ENCODE results near the gene SBK2. TPM values are rescaled to one million over a fixed set of nuclear protein-coding genes. Genes with fewer than 3 reads are reported as not detected.
A peak's percentile ranks its signal among the peaks of the same experiment; 100 is the strongest.

The SBK2 gene
- polyA plus RNA-seq, 1 of the 3 experiments (the other 2 are of a cell fraction) = 0.20 TPM

DNA sequence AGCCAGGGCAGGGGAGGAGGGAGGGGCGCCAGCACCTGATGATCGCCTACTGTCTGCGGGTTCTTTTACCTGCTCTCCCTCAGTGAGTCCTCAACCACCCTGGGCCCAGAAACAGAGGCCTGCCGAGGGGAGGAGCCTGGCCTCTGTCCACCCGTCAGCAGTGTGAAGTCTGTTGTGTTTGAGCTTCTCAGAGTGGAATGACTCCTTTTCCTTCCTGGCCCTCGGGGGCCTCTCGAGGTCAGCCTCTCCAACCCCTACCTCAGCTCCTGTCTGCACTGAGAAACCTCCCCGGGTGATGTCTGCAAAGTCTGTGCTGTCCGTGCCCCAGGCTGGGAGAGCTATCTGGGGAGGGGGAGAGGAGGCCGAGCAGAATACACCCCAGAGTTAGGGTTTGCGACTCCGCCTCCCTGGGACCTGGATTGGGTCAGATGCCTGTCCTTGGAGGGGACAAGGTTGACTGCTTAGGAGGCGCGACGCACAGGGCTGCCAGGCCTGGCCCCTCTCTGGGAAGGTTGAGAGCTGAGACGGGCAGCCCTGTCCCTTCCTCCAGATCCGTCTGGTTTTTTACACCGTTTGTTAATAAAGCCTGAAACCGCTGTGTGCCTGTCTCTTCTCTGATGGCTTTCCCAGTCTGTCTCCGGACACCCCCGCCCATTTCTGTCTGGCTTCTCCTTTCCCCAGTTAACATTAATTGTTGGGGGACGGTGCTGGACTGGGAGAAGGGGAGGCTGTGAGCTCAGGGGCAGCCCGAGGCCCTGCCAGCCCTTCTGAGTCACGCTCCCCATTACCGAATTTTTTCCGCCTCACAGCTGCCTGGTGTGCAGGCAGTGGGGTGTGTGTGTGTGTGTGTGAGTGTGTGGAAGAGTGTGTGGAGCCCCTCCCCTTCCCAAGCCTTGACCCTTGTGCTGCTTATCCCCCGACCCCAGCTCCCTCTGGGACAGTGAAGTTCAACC lies 49.7 kb downstream of the SBK2 start:
- peak; percentile 72 for DNase-seq
- H3K9ac ChIP-seq = peak overlapping the region; percentile 86
- WGBS (ENCODE audit: low lambda C conversion rate) = 6% methylated on average over 18 of the region's 27 CpGs
- no peaks in the 10 kb centered on the region for H4K20me1 ChIP-seq (ENCODE audit: insufficient read depth)
- peak overlapping the region; percentile 31; the same call in 1 of the 2 replicates for H2AFZ ChIP-seq (ENCODE audit: low read depth)
- no peaks in the 10 kb centered on the region for H3K9me2 ChIP-seq
- H3K79me2 ChIP-seq (ENCODE audit: insufficient read depth) = peaks cover 14% of the 10 kb centered on the region; the same call in 1 of the 2 replicates
- H3K4me2 ChIP-seq = peak overlapping the region; percentile 91
- peaks cover 35% of the 10 kb centered on the region for H3F3A ChIP-seq (replicated peaks; ENCODE audit: insufficient read depth)
- H3K4me1 ChIP-seq (ENCODE audit: control insufficient read depth in 1 of 2, insufficient read depth in 2 of 2, low read depth in 1 of 2, low read length in 1 of 2) = peaks cover 30 to 60% of the 10 kb centered on the region in 2 experiments; a peak in 3 of 4 replicates
- no peaks in the 10 kb centered on the region for H3K9me3 ChIP-seq
- H3K36me3 ChIP-seq (replicated peaks in 1 of 2; ENCODE audit: control insufficient read depth in 1 of 2, insufficient read depth in 2 of 2, low read length in 1 of 2) = peaks cover 0 to 5% of the 10 kb centered on the region in 2 experiments
- no peaks in the 10 kb centered on the region for H3K27me3 ChIP-seq (ENCODE audit: insufficient read depth)
- H3K27ac ChIP-seq (ENCODE audit: low read depth in 2 of 2, low read length in 1 of 2) = peak overlapping the region; percentile 95 to 97
- peak overlapping the region; percentile 69 to 80 for H3K4me3 ChIP-seq (ENCODE audit: low read depth in 2 of 2, low read length in 1 of 2)
- ChIA-PET POLR2A (interaction anchor here (0.5 to 2.0 kb wide), 6 partner anchors 11 to 159 kb away, joined by 3 to 11 read pairs (median 4); partner anchors contain the start of genes UBE2S and ZNF628), CTCF (interaction anchor here (0.8 to 15.1 kb wide), 13 partner anchors 8 to 346 kb away, joined by 3 to 162 read pairs (median 5); partner anchors contain the start of genes ZNF628 and ZNF865)
- peak; percentile 35; the same call in 1 of the 2 replicates for TF ChIP-seq RXRA (IDR thresholded peaks at IDR 0.05; ENCODE audit: borderline replicate concordance, low read depth)
- TF ChIP-seq NFIC (IDR thresholded peaks at IDR 0.05; ENCODE audit: borderline replicate concordance) = peak; percentile 59; the same call in 1 of the 2 replicates
- peak in 1 of 2 experiments; percentile 66; a peak in 1 of 4 replicates for TF ChIP-seq EP300 (IDR thresholded peaks at IDR 0.05; ENCODE audit: borderline replicate concordance in 1 of 2, low read depth in 1 of 2, low read length in 1 of 2)
- no peak; the same call in 1 of the 2 replicates for TF ChIP-seq MEF2A (IDR thresholded peaks at IDR 0.05; ENCODE audit: borderline replicate concordance, low read depth)
- TF ChIP-seq YY1 (IDR thresholded peaks at IDR 0.05; ENCODE audit: low read depth) = no peak
- peak; percentile 65; the same call in 1 of the 2 replicates for TF ChIP-seq TEAD4 (IDR thresholded peaks at IDR 0.05; ENCODE audit: borderline replicate concordance, insufficient read depth)
- TF ChIP-seq, protein P1, sequence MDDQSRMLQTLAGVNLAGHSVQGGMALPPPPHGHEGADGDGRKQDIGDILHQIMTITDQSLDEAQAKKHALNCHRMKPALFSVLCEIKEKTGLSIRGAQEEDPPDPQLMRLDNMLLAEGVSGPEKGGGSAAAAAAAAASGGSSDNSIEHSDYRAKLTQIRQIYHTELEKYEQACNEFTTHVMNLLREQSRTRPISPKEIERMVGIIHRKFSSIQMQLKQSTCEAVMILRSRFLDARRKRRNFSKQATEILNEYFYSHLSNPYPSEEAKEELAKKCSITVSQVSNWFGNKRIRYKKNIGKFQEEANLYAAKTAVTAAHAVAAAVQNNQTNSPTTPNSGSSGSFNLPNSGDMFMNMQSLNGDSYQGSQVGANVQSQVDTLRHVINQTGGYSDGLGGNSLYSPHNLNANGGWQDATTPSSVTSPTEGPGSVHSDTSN (IDR thresholded peaks at IDR 0.05) = peak; percentile 67
- TF ChIP-seq, protein P2, sequence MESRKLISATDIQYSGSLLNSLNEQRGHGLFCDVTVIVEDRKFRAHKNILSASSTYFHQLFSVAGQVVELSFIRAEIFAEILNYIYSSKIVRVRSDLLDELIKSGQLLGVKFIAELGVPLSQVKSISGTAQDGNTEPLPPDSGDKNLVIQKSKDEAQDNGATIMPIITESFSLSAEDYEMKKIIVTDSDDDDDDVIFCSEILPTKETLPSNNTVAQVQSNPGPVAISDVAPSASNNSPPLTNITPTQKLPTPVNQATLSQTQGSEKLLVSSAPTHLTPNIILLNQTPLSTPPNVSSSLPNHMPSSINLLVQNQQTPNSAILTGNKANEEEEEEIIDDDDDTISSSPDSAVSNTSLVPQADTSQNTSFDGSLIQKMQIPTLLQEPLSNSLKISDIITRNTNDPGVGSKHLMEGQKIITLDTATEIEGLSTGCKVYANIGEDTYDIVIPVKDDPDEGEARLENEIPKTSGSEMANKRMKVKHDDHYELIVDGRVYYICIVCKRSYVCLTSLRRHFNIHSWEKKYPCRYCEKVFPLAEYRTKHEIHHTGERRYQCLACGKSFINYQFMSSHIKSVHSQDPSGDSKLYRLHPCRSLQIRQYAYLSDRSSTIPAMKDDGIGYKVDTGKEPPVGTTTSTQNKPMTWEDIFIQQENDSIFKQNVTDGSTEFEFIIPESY (IDR thresholded peaks at IDR 0.05; ENCODE audit: borderline replicate concordance, low read depth) = no peak
- no peak for TF ChIP-seq RFX5 (IDR thresholded peaks at IDR 0.05; ENCODE audit: low read length)
- TF ChIP-seq, protein P3, sequence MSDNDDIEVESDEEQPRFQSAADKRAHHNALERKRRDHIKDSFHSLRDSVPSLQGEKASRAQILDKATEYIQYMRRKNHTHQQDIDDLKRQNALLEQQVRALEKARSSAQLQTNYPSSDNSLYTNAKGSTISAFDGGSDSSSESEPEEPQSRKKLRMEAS (IDR thresholded peaks at IDR 0.05; ENCODE audit: low read depth) = peak; percentile 92
- peak; percentile 80 for TF ChIP-seq FOSL2 (IDR thresholded peaks at IDR 0.05; ENCODE audit: borderline replicate concordance, low read depth)
- peak; percentile 24 for TF ChIP-seq POLR2AphosphoS5 (IDR thresholded peaks at IDR 0.05; ENCODE audit: low read depth, low read length)
- peak; percentile 57; the same call in 1 of the 2 replicates for TF ChIP-seq TAF1 (IDR thresholded peaks at IDR 0.05; ENCODE audit: borderline replicate concordance, low read depth, low read length)
- TF ChIP-seq GATA2 (CRISPR knock-in tag; IDR thresholded peaks at IDR 0.05) = no peak
- no peak for TF ChIP-seq EZH2phosphoT487 (IDR thresholded peaks at IDR 0.05; ENCODE audit: borderline replicate concordance, low read depth)
- peak; percentile 80 for TF ChIP-seq TCF12 (IDR thresholded peaks at IDR 0.05)
- peak; percentile 31; the same call in 1 of the 2 replicates for TF ChIP-seq MXI1 (IDR thresholded peaks at IDR 0.05; ENCODE audit: low read depth, low read length)
- no peak for TF ChIP-seq RCOR1 (IDR thresholded peaks at IDR 0.05; ENCODE audit: low read length)
- peak; percentile 78 for TF ChIP-seq JUND (IDR thresholded peaks at IDR 0.05)
- peak; percentile 41; the same call in 1 of the 2 replicates for TF ChIP-seq REST (IDR thresholded peaks at IDR 0.05; ENCODE audit: low read depth, low read length)
- peak; percentile 82 for TF ChIP-seq SIN3A (IDR thresholded peaks at IDR 0.05; ENCODE audit: borderline replicate concordance, low read depth, low read length)
- 0 out of 2 replicates have a peak, but pooled peaks have one; percentile 32 for TF ChIP-seq FOXM1 (IDR thresholded peaks at IDR 0.05; ENCODE audit: low read depth)
- TF ChIP-seq CHD2 (IDR thresholded peaks at IDR 0.05; ENCODE audit: low read length, partially characterized antibody) = no peak
